Measurements from ENCODE around the gene SREBF2.
A peak's percentile ranks its signal among the peaks of the same experiment; 100 is the strongest.

The SREBF2 gene

DNA sequence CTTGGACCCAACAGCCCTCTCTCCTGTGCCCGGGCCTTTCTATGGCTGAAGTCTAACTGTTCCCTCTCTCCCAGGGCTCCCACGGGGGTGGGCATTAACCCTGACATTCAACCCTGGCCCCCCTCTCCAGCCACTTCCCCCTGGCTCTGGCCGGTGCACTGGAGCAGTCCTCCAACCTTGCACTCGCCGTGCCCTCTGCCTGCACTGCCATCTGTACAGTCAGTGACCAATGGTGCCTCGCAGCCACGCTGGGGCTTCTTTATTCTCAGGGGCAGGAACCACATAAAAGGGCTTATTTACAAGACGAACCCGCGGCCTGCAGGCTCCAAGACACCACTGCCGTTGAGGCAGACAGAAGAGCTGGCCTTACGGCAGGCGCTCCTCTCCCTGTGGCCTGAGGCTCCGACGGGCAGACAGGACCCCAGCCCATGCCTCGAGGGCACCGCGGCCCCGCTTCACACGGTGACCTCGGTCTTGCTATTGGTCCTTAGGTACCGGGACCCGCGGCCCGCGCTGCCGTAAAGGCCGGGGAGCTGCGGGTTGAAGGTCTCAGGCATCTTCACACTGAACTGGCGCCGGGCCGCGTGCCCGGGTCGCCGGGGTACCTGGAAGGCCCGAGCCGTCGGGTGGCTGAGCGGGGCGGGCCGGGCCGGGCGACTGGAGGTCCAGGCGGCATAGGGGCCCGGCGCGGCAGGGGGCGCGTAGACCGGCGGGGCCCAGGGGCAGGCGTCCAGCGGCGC is 76.6 kb downstream of the SREBF2 start:
- DNase-seq: no peak

GRCh38 chr22:41910050-41911000 is 77.4 kb downstream of the SREBF2 start:
- DNase-seq: no peak

DNA sequence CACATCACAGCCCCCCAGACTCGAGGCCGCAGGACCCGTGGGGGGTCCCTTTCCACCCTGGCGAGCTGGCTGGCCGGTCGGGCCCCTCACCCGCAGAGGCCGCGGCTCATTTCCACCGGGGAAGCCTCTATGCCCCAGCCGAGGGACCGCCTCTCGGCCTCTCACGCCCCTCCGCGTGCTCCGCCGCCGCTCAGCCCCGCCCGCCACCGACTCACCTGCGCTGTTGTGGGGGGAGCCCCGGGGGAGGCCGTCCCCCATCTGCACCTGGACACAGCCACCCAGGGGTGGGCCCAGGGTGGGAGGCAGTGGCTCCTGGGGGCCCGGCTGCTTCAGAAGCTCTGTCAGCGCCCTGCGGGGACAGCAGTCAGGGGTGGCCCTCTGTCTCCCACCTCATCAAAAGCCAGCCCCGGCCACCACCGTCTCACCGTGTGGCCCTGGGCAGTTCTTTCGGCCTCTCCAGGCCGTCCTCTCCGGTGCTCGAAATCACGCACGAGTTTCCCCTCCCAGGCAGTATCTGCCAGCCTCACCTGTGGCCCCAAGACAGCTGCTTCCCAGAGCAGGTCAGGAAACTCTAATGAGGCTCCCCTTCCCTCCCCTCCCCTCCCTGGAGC is 78.2 kb downstream of the SREBF2 start:
- DNase-seq: no peak

DNA sequence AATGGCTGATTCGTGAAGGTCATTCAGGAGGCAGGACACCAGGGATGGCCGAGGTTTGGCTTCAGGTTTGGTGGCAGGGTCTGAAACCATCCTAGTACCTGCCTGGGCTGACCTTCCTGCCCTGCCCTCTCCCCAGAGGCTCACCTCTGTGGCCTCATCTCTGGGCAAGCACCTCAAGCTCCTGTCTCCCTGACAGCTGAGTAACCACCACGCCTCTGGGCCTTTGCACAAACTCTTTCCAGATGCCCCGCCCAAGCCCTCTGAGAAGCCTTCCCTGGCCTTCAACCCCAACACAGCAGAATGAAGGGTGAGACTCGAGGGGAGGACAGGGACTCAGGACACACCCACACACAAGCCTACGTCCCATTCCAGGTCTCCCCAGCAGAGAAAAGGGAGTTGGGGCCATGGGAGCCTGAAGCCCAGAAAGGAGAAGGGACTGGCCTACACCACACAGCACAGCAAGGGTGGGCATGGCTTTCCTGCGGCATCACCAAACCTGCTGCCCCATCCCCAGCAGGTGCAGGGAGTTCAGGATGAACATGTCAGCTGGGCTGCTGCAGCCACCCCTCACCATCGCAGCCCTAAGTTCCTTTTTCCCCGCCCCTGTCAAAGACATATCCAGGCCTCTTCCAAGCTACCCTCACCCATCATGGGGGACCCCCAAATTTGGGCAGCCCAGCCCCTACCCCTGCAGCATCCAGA is 79.6 kb downstream of the SREBF2 start:
- no peak for DNase-seq

DNA sequence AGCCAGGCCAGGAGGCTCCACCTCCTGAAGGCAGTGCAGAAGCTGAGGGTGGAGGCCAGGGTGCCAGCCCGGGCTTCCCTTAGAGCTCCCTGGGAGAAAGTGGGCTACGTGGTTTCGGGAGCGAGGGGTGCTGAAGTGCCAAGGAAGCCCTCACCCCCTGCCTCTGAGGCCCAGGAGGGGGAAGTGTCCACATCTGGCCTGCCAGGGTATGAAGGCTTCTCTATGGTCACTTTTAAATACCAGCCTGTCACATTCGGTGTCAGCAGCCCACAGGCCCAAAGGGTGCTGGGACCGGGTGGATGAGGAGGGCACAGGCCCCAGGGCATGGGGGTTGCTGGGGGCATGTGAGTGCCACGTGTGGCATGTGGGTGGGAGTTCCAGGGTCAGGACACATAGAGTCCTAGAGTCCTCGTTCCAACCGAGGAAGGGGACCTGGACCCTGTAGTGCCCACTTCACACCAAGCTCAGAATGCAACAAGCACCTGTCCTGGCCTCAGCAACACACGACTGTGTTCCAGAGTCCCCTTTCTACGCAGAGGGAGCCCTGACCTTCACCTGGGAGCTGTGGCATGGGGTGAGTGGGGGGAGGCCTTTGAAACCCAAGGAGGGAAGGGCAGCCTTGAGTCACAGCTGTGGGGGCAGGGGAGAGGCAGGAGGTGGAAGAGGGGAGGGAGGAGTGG is 80.3 kb downstream of the SREBF2 start:
- no peak for DNase-seq

- DNase-seq: peak; percentile 24
Measured at GRCh38 chr22:41913842-41914534, 81.1 kb downstream of the SREBF2 start.

GRCh38 chr22:41914611-41915034 is 81.7 kb downstream of the SREBF2 start:
- no peak for DNase-seq

DNA sequence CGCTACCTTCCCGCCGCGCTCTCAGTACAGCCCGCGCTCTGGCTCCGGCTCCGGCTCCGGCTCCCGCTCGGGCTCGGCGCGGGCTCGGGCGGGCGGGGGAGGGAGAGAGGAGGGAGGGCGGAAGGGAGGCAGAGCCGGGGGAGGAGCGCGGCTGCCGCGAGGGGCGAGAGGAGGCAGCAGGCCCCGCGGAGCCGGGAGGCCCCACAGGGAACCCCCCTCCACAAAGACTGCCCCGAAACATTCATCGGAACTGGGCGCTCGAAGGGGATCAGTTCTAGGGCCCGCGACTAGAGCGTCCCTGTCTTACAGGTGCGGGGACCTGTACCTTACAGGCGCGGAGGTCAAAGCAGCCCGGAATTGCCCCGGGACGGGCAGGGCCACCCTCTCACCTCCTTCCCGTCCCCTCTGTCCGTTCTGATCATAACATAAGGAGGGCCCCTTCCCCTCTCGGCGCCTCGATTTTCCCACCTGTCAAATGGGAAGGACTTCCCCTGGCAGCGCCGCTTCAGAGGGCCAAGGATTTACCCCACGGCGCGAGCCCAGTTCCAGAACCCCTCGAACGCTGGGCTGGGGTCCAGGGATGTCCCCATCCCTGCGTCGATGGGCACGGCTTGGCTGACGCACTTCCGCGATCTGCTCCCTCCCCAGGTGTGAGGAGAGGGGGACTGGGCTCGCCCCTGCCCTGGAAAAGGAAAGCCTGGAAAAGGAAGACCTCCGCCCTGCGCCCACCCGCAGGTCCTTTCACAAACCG is 82.3 kb downstream of the SREBF2 start, which contains the start of gene SHISA8:
TSS of gene SHISA8 (minus strand) at position 40 of the 751 bp plus-strand sequence. CDS start 407 bp downstream, outside the sequence.
- peak; percentile 18 for DNase-seq

GRCh38 chr22:41915786-41916493 is 83.0 kb downstream of the SREBF2 start:
- DNase-seq: no peak

DNA sequence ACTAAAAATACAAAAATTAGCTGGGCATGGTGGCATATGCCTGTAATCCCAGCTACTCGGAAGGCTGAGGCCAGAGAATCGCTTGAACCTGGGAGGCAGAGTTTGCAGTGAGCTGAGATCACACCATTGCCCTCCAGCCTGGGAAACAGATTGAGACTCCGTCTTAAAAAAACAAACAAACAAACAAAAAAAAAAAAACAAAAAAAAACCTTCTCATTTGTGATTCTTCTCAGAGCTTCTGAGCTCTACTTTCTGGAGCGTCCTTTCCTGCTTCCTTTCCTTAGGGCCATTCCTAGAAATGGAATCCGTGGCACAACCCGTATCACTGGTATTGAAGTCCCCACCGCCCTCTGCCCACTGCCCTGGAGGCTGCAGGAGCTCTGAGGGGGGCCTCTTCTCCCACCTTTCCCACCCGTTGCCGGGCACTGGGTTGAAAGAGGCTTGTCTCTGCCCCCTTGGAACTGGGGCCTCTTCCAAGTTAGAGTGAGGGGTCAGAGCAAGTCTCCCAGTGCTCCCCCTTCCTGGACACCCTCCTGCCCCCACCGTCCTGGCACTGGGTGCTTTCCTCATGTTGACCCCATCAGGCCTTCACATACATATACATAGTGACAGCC is 83.9 kb downstream of the SREBF2 start:
- no peak for DNase-seq

DNA sequence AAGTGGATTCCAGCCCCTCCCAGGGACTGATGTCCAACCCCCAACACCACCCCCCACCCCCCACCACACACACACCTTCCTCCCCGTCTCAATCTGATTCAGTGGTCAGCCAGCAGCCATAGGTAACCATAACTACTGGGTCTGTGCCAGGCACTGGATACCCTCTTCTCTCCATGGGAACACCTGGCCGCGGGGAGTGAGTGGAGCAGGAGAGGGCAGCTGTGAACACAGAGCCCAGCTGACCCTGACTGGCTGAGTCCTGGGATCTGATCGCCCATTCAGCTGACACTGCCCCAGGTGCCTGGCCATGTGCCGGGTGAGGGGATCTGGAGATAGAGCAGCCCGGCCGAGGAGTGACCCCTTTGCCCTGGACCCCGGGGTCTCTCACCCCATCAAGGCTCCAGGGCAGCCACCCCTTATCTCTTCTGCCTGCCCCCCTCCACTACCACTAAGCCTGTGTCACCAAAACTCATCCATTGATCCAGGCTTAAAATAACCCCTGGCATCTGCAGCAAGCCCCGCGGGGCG is 84.5 kb downstream of the SREBF2 start:
- peak; percentile 84 for DNase-seq

- DNase-seq: peak; percentile 52
Measured at GRCh38 chr22:41917903-41918791, 85.2 kb downstream of the SREBF2 start.

GRCh38 chr22:41919357-41920224 is 86.7 kb downstream of the SREBF2 start:
- peak; percentile 49 for DNase-seq

DNA sequence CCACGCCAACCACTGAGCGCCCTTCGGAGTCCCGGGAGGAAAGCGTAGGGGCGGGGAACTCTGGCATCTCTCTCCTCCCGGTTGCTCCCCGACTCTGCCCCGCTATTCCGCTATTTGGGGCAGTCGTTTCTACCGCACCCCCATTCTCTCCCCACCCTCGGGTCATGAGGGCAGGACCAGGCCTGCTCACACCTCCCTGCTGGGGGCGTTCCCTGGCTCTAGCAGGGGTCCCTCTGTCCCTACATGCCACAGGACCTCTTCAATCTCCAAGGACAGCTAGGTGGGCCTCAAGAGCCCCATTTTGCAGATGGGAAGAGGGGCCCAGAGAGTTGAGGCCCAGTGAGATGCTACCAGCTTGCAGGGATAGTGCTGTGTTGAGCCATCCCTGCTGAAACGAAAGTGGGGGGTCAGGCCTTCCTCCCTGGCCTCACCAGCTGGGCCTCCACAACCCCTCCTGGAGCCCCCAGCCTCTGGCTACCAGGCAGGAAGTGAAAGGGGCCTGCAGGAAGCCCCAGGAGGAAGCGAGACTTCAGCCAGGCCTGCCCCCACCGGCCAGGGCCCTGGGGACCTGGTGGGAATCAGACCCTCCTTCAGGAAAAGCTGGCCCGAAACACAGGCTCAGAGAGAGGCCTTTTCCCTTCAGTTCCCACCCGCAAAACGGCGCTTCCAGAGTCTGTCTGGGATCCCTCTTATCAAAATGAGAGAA is 87.5 kb downstream of the SREBF2 start:
- no peak for DNase-seq

DNA sequence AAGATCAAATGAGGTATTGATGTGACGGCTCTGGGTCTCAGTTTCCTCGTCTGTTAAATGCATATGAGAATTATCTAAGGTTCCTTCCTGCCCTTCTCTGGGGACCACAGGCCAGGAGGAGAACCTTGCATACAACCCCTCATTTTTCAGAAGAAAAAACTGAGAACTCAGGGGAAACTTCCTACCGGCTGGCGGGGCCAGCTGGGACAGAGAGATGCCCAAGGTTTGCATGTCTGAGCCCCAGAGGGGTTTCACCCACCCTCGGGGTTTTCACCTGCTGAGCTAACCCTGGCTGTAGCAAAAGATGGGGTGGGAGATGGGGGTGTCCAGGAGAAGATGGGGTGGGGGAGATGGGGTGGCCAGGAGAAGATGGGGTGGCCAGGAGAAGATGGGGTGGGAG is 89.4 kb downstream of the SREBF2 start:
- DNase-seq: no peak

GRCh38 chr22:41922940-41923594 is 90.2 kb downstream of the SREBF2 start:
- no peak for DNase-seq
